Middle frontal gyrus (tissue), 1 donor: ENCODE results near the gene KLHDC9.
A peak's percentile ranks its signal among the peaks of the same experiment; 100 is the strongest.
"Not testable (repeated sequence)": the region's sequence is repeated elsewhere in the genome, so short reads cannot be mapped to it uniquely, and the experiment has no call there.

Experiments
- DNase-seq: peaks from one replicate; pipeline ENCODE4 v3.0.0-alpha.2; 2015; ENCODE audit warnings: low spot score; ENCODE audit errors: extremely low spot score

Gene KLHDC9

GRCh38 chr1:161098210-161099068, at the start of gene KLHDC9:
KLHDC9 (plus strand) TSS chr1:161098361; CDS start chr1:161098536, 175 bp downstream.
- peak; percentile 36 for DNase-seq

GRCh38 chr1:161048949-161049722, 49.0 kb upstream of the KLHDC9 start:
- DNase-seq = no peak

- DNase-seq = no peak
These were observed 46.9 kb upstream of the KLHDC9 start for GRCh38 chr1:161051219-161051618.

GRCh38 chr1:161052899-161053298, 45.3 kb upstream of the KLHDC9 start:
- no peak for DNase-seq

GRCh38 chr1:161054232-161054631, 43.9 kb upstream of the KLHDC9 start:
- no peak for DNase-seq

GRCh38 chr1:161054805-161055204, 43.4 kb upstream of the KLHDC9 start:
- no peak for DNase-seq

- DNase-seq = no peak
These were observed 38.9 kb upstream of the KLHDC9 start for GRCh38 chr1:161059293-161059692.

- no peak for DNase-seq
These were observed 36.7 kb upstream of the KLHDC9 start for GRCh38 chr1:161061419-161061818.

- not testable (repeated sequence) for DNase-seq
These were observed 34.2 kb upstream of the KLHDC9 start for GRCh38 chr1:161063936-161064335.

- not testable (repeated sequence) for DNase-seq
These were observed 32.5 kb upstream of the KLHDC9 start for GRCh38 chr1:161065681-161066080.

- DNase-seq = no peak
These were observed 31.5 kb upstream of the KLHDC9 start for GRCh38 chr1:161066694-161067093.

- DNase-seq = no peak
These were observed 29.6 kb upstream of the KLHDC9 start for GRCh38 chr1:161068306-161069234.

GRCh38 chr1:161069241-161069640, 28.9 kb upstream of the KLHDC9 start:
- DNase-seq = no peak

- no peak for DNase-seq
These were observed 28.4 kb upstream of the KLHDC9 start, which contains the start of gene ARHGAP30 for GRCh38 chr1:161069731-161070270. ARHGAP30 (minus strand) TSS chr1:161069891; CDS start chr1:161069624, 267 bp downstream.

- DNase-seq = no peak
These were observed 27.4 kb upstream of the KLHDC9 start for GRCh38 chr1:161070761-161071160.

GRCh38 chr1:161071886-161072371, 26.2 kb upstream of the KLHDC9 start:
- DNase-seq = no peak

- DNase-seq = no peak
These were observed 25.3 kb upstream of the KLHDC9 start for GRCh38 chr1:161072751-161073449.

- no peak for DNase-seq
These were observed 24.6 kb upstream of the KLHDC9 start for GRCh38 chr1:161073474-161074121.

GRCh38 chr1:161074676-161075368, 23.3 kb upstream of the KLHDC9 start:
- DNase-seq = no peak
